Upper lobe of left lung (tissue), 6 donors: ENCODE results near the gene XRCC4. TPM values are rescaled to one million over a fixed set of nuclear protein-coding genes. Genes with fewer than 3 reads are reported as not detected.

Experiments used
- ATAC-seq, 2 donors: fragments of 200-7000 bp; cut with Tn5 transposase; one replicate each; pipeline ENCODE4 v1.9.1; 2022; ENCODE audit warnings: mild to moderate bottlenecking in 2 of 2, moderate library complexity in 2 of 2; ENCODE audit not compliant: low FRiP score in 2 of 2
- DNase-seq, 2 donors: peaks; one replicate each; pipeline ENCODE4 v3.0.0-alpha.2; 2019 to 2020
- H3K27ac ChIP-seq, 4 donors: fragments of 200-600 bp; sonication (generic); one replicate each; pipeline ENCODE4 v1.5.1; 2016 to 2019
- H3K27me3 ChIP-seq, 4 donors: fragments of 200-600 bp; sonication (generic); one replicate each; pipeline ENCODE4 v1.5.1; 2017 to 2019
- H3K36me3 ChIP-seq, 4 donors: fragments of 200-600 bp; sonication (generic); one replicate each; pipeline ENCODE4 v1.5.1; 2016 to 2019
- H3K4me1 ChIP-seq, 4 donors: fragments of 200-600 bp; sonication (generic); one replicate each; pipeline ENCODE4 v1.5.1; 2018 to 2019
- H3K4me3 ChIP-seq, 4 donors: fragments of 200-600 bp; sonication (generic); one replicate each; pipeline ENCODE4 v1.5.1; 2017 to 2019; ENCODE audit warnings: mild to moderate bottlenecking in 2 of 4, moderate library complexity in 1 of 4
- H3K9me3 ChIP-seq, 4 donors: fragments of 200-600 bp; sonication (generic); one replicate each; pipeline ENCODE4 v1.5.1; 2018 to 2019
- EP300 ChIP-seq, 4 donors: sonication (generic); formaldehyde crosslinking; IDR thresholded peaks; one replicate each; pipeline ENCODE4 v1.5.1; 2017; ENCODE audit warnings: antibody characterized with exemption in 4 of 4, control low read depth in 2 of 4
- POLR2A ChIP-seq, 4 donors: fragments of 450-650 bp; IDR thresholded peaks; one replicate each; pipeline ENCODE4 v1.5.1; 2016 to 2017; ENCODE audit warnings: antibody characterized with exemption in 4 of 4, mild to moderate bottlenecking in 2 of 4
- POLR2AphosphoS5 ChIP-seq, 2 donors: sonication (generic); formaldehyde crosslinking; IDR thresholded peaks; one replicate each; pipeline ENCODE4 v1.5.1; 2017; ENCODE audit warnings: antibody characterized with exemption in 2 of 2
- WGBS, 2 donors: methylation state at CpG; one replicate each; pipeline ENCODE4 v1.1.5; 2017 to 2018; 5-methylcytosine and 5-hydroxymethylcytosine counted together
- total RNA-seq, 6 donors: library from RNA; depleted of rRNA in 4 of 6; stranded (reverse); fragments of >200 nt in 4 of 6; gene quantifications; one replicate each; pipeline versions ENCODE4 v1.1.0 to v1.2.1, GENCODE V29; 2016 to 2021
- TF ChIP-seq, protein P1 (sequence below), 6 experiments: fragments of 450-650 bp in 4 of 6; fragments of 200-600 bp in 2 of 6; sonication (generic) in 2 of 6; IDR thresholded peaks; one replicate each; pipeline ENCODE4 v1.5.1; 2016 to 2019; ENCODE audit warnings: antibody characterized with exemption in 6 of 6
- donor health status: DM: no; HTN: no; CAD: no; lungs with moderate emphysema.
- donor health status: DM: no; HTN: yes; CAD: no; lungs with severe emphysema.

Gene XRCC4
- 10 to 100 TPM in 1 of 6 donors, 1 to 10 TPM in 5; 4.4 to 11.8 (median 7.7) TPM for total RNA-seq

DNA sequence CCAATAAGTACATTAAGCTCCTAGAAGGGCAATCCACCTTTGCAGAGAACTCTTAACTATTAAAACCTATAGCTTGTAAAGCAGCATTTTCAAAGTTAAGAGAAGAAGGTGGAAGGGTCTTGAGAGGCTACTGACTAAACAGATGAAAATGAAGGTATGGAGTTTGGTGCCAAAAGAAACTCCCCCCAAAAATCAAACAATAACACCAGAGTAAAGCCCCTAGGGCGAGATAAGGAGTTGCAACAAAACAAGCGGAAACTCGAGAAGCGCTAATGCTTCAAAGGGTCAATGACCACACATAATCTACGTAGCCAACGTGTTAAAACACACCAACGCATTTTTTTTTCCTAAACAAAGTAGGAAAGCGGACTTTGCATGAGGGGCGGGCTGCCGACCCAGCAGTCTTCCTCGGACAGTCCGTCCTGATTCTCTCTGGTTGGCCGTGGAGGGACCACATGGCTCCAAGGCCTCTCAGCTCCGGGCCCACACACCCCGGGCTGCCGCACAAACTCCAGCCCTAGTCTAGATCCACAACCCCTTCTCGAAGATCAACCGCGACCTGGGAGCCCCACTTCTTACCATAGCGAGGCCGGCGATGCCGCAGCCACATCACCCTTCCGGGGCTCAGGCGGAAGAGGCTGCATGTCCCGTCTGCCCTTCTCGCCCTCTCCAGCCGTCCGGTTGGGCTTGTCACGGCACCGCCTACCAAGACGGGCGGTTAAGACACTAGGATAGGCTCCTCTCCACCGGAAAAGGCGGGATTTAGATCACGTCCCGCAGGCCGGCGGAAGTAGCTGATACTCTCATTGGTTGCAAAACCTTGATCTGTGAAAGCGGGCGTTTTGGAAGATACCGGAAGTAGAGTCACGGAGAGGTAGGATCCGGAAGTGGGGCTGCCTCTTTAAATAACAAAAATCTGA lies at the start of gene XRCC4, which contains the start of gene TMEM167A:
XRCC4 (plus strand) TSS at position 806 of the 920 bp plus-strand sequence. CDS start 27,373 bp downstream, outside the sequence.
TMEM167A (minus strand) TSS at position 653 of the 920 bp plus-strand sequence; CDS start at position 582, 71 bp downstream.
- Histone ChIP-seq H3K36me3 (no peaks in the 10 kb centered on the region), H3K4me3 (peak within 1 kb of the TSS; percentile 53 to 91 (median 66)), H3K9me3 (no peaks in the 10 kb centered on the region), H3K27me3 (no peaks in the 10 kb centered on the region), H3K4me1 (peaks cover 23 to 45% (median 29%) of the 10 kb centered on the region in 4 donors), H3K27ac (peak within 1 kb of the TSS; percentile 82 to 94 (median 88))
- 1% methylated on average over 18 to 44 of the region's 44 CpGs for WGBS, 2 donors
- DNase-seq (peak; percentile 92 to 99), ATAC-seq (peak; percentile 100)
- no peak for TF ChIP-seq EP300 (IDR thresholded peaks at IDR 0.05)
- TF ChIP-seq POLR2AphosphoS5 (IDR thresholded peaks at IDR 0.05) = peak; percentile 91 to 94
- peak; percentile 34 to 92 (median 80) for TF ChIP-seq POLR2A (IDR thresholded peaks at IDR 0.05)
- TF ChIP-seq, protein P1, sequence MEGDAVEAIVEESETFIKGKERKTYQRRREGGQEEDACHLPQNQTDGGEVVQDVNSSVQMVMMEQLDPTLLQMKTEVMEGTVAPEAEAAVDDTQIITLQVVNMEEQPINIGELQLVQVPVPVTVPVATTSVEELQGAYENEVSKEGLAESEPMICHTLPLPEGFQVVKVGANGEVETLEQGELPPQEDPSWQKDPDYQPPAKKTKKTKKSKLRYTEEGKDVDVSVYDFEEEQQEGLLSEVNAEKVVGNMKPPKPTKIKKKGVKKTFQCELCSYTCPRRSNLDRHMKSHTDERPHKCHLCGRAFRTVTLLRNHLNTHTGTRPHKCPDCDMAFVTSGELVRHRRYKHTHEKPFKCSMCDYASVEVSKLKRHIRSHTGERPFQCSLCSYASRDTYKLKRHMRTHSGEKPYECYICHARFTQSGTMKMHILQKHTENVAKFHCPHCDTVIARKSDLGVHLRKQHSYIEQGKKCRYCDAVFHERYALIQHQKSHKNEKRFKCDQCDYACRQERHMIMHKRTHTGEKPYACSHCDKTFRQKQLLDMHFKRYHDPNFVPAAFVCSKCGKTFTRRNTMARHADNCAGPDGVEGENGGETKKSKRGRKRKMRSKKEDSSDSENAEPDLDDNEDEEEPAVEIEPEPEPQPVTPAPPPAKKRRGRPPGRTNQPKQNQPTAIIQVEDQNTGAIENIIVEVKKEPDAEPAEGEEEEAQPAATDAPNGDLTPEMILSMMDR (IDR thresholded peaks at IDR 0.05) = no peak

DNA sequence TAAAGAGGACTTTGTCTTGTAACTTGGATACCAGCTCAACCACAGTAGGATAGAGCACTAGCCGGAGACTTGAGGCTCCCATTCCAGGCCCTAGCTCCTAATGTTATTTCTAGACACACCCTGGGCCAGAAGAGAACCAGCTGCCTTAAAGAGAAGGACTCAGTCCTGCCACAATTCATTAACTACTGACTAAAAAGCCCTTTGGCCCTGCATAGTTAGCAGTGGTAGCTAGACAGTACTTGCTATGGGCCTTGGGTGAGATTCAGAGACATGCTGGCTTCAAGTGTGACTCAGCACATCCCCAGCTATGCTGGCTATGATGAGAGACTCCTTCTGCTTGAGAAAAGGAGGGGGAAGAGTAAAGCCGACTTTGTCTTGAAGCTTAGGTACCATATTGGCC lies 47.4 kb upstream of the XRCC4 start:
- no peak overlapping the region for H3K4me3 ChIP-seq
- H3K27ac ChIP-seq = no peak overlapping the region
- no peak for DNase-seq
- H3K4me1 ChIP-seq = no peaks in the 10 kb centered on the region
- H3K36me3 ChIP-seq = no peaks in the 10 kb centered on the region
- H3K9me3 ChIP-seq = no peaks in the 10 kb centered on the region
- TF ChIP-seq POLR2AphosphoS5 (IDR thresholded peaks at IDR 0.05) (no peak), EP300 (IDR thresholded peaks at IDR 0.05) (no peak), POLR2A (IDR thresholded peaks at IDR 0.05) (no peak)
- TF ChIP-seq, protein P1 (IDR thresholded peaks at IDR 0.05) = no peak
- no peaks in the 10 kb centered on the region for H3K27me3 ChIP-seq
- 93 to 94% methylated on average over 2 of the region's 2 CpGs for WGBS, 2 donors
- ATAC-seq = no peak

DNA sequence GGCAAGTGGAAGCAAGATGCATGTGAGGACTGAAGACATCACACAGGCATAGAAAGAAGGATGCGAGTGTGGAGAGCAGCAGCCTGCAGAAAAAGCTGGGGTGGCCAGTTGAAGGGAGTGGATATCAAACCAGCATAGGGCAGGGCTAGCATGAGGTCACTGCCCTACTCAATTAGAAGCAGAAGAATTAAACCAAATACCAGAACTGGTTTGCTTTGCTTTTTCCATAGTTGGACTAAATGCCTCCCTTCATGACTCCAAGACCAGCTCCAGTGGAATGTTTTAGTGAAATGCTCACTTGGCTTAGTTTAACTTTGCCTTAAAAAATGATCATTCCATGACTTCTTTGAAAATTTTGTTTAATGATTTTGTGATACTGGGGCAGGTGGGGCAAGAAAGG lies 46.0 kb upstream of the XRCC4 start:
- ATAC-seq (no peak), DNase-seq (no peak)
- TF ChIP-seq POLR2A (IDR thresholded peaks at IDR 0.05) (no peak), POLR2AphosphoS5 (IDR thresholded peaks at IDR 0.05) (no peak), EP300 (IDR thresholded peaks at IDR 0.05) (no peak)
- TF ChIP-seq, protein P1 (IDR thresholded peaks at IDR 0.05) = no peak
- Histone ChIP-seq H3K9me3 (no peaks in the 10 kb centered on the region), H3K4me3 (no peak overlapping the region), H3K4me1 (peaks cover 0 to 10% (median 3%) of the 10 kb centered on the region in 4 donors), H3K27ac (no peak overlapping the region), H3K27me3 (no peaks in the 10 kb centered on the region), H3K36me3 (no peaks in the 10 kb centered on the region)
- 94 to 100% methylated on average over 1 of the region's 1 CpG for WGBS, 2 donors

DNA sequence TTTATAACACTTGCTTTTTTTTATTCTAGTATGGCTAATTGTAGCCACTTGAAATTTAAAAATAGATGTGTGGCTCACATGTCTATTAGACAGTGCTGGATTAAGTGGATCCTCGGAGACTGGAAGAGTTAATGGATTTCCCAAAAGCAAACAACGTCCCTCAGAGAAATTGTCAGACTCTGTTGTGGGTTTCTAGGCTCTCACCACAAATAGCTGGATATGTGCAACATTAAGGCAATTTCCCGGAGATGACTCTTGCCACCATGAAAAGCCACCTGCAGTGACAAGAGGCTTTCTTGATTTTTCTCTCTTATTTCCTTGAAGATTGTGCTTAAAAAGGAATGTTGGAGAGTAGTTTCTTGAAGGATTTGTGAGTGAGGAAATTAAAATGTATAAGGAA lies 43.3 kb upstream of the XRCC4 start:
- Histone ChIP-seq H3K36me3 (no peaks in the 10 kb centered on the region), H3K9me3 (no peaks in the 10 kb centered on the region), H3K27ac (no peak overlapping the region), H3K27me3 (no peaks in the 10 kb centered on the region), H3K4me1 (peaks cover 0 to 12% (median 4%) of the 10 kb centered on the region in 4 donors), H3K4me3 (no peak overlapping the region)
- DNase-seq (no peak), ATAC-seq (no peak)
- TF ChIP-seq POLR2A (IDR thresholded peaks at IDR 0.05) (no peak), POLR2AphosphoS5 (IDR thresholded peaks at IDR 0.05) (no peak), EP300 (IDR thresholded peaks at IDR 0.05) (no peak)
- TF ChIP-seq, protein P1 (IDR thresholded peaks at IDR 0.05) = no peak
- 65 to 70% methylated on average over 3 of the region's 3 CpGs for WGBS, 2 donors
